ENCODE data around the gene FANCL. TPM values are rescaled to one million over a fixed set of nuclear protein-coding genes. Genes with fewer than 3 reads are reported as not detected.

The FANCL gene
- total RNA-seq, 6 experiments from 2014 or later, result 6.8 to 22.3 (median 15.3) TPM

DNA sequence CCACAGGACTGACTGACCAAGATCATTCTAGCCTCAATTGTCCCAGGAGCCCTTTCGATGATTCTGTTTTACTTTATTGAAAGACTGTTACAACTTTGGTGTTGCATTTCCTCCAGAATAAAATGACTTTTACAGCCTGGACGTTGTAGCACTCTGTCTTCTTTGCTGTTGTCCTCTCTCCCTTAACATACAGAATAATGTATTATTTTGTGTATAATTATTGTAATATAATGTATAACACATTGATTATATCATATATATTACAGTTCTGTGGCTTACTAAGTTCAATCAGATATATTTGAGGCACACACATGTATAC is 380 bp upstream of the FANCL start:
- Histone ChIP-seq H3K27ac (peak overlapping the region; percentile 90 to 91 (median 91)), H3K4me3 (peak overlapping the region; percentile 91 to 98 (median 92)), H3K9me3 (no peaks in the 10 kb centered on the region), H3K36me3 (no peaks in the 10 kb centered on the region), H3K27me3 (no peaks in the 10 kb centered on the region), H3K4me1 (peaks cover 0 to 16% (median 5%) of the 10 kb centered on the region in 4 donors)
- DNase-seq (no peak), ATAC-seq (no peak)
- TF ChIP-seq, protein P1, sequence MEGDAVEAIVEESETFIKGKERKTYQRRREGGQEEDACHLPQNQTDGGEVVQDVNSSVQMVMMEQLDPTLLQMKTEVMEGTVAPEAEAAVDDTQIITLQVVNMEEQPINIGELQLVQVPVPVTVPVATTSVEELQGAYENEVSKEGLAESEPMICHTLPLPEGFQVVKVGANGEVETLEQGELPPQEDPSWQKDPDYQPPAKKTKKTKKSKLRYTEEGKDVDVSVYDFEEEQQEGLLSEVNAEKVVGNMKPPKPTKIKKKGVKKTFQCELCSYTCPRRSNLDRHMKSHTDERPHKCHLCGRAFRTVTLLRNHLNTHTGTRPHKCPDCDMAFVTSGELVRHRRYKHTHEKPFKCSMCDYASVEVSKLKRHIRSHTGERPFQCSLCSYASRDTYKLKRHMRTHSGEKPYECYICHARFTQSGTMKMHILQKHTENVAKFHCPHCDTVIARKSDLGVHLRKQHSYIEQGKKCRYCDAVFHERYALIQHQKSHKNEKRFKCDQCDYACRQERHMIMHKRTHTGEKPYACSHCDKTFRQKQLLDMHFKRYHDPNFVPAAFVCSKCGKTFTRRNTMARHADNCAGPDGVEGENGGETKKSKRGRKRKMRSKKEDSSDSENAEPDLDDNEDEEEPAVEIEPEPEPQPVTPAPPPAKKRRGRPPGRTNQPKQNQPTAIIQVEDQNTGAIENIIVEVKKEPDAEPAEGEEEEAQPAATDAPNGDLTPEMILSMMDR (IDR thresholded peaks at IDR 0.05), result no peak
- TF ChIP-seq POLR2A (IDR thresholded peaks at IDR 0.05), result no peak
- 0% methylated on average over 1 of the region's 2 CpGs for WGBS (ENCODE audit: insufficient coverage, low coverage, low lambda C conversion rate, missing lambda C conversion rate)
- intact Hi-C loops (cut with DNase I), result no loop called here

DNA sequence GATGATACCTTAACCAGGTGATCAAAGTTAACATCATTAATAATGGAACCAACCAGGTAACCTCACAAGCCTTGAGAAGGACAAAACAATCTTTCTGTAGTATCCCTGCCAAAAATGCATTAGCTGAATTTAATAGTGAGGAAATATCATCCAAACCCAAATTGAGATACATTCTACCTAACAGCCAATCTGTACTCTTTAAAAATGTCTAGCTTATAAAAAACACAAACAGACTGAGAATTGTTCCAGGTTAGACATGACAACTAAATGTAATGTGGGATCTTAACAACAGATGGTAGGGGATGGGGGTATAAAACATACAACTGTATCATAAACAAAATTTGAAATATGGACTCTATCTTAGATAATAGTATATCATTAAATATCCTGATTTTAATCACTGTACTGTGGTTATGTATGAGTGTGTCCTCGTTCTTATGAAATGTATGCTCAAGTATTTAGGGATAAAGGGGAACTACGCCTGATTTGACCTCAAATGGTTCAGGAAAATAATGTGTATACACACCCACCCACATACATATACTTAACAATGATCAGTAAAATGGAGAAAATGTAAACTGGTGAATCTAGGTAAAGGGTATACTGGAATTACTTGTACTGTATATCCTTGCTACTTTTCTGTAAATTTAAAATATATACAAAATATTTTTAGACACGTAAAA is 1.7 kb downstream of the FANCL start:
- ATAC-seq, result no peak
- intact Hi-C loops (cut with DNase I), result no loop called here
- no peak overlapping the region for H3K4me3 ChIP-seq

DNA sequence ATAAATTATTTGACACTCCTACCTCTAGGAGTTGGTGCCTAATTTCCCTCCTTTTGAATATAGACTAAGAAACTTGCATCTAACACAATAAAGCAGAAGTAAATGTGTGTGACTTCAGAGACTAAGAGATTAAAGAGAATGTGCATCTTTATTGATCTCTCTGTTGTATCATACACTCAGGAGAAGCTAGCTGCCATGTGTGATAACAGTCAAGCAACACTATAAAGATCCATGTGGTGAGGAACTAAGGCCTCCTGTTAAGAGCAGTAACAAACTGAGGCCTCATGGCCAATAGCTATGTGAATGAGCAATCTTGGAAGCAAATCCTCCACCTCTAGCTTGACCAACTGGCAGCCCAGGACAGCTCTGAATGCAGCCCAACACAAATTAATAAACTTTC is 3.4 kb downstream of the FANCL start:
- intact Hi-C loops (cut with DNase I), result no loop called here
- H3K27ac ChIP-seq, result no peak overlapping the region
- H3K36me3 ChIP-seq, result no peaks in the 10 kb centered on the region
- no peak overlapping the region for H3K4me3 ChIP-seq
- no peaks in the 10 kb centered on the region for H3K9me3 ChIP-seq
- H3K4me1 ChIP-seq, result peaks cover 0 to 27% (median 5%) of the 10 kb centered on the region in 4 donors
- no peak for DNase-seq
- ATAC-seq, result no peak
- TF ChIP-seq, protein P1 (IDR thresholded peaks at IDR 0.05), result no peak
- no peak for TF ChIP-seq POLR2A (IDR thresholded peaks at IDR 0.05)
- no peaks in the 10 kb centered on the region for H3K27me3 ChIP-seq

More for the DNA sequence above, 1.7 kb downstream of the FANCL start:
- no peak for DNase-seq
- TF ChIP-seq, protein P1 (IDR thresholded peaks at IDR 0.05), result no peak
- no peak for TF ChIP-seq POLR2A (IDR thresholded peaks at IDR 0.05)
- H3K4me1 ChIP-seq, result peaks cover 0 to 16% (median 5%) of the 10 kb centered on the region in 4 donors
- no peak overlapping the region for H3K27ac ChIP-seq
- 73% methylated on average over 3 of the region's 3 CpGs for WGBS (ENCODE audit: insufficient coverage, low coverage, low lambda C conversion rate, missing lambda C conversion rate)
- no peaks in the 10 kb centered on the region for H3K9me3 ChIP-seq
- no peaks in the 10 kb centered on the region for H3K36me3 ChIP-seq
- no peaks in the 10 kb centered on the region for H3K27me3 ChIP-seq

DNA sequence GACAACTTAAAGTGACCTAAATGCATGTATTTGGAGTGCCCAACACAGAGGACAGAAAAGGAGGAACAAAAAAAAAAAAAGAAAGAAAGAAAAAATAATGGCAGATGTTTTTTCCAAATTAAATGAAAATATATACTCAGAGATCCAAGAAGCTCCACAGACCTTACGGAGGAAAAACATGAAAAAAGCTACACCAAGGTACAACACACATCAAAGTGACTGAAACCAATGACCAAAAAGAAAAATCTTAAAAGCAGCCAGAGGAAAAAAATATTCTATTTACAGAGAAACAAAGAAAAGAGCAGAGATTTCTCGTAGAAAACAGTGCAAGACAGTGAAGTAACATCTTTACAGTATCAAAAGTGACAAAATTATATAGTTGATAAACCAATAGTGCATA is 5.1 kb downstream of the FANCL start:
- Histone ChIP-seq H3K9me3 (no peaks in the 10 kb centered on the region), H3K27me3 (no peaks in the 10 kb centered on the region), H3K36me3 (no peaks in the 10 kb centered on the region), H3K4me3 (no peak overlapping the region), H3K27ac (no peak overlapping the region), H3K4me1 (peaks cover 0 to 31% (median 11%) of the 10 kb centered on the region in 4 donors)
- ATAC-seq, result no peak
- intact Hi-C loops (cut with DNase I), result no loop called here
- no peak for DNase-seq
- whole genome bisulfite sequencing (ENCODE audit: insufficient coverage, low coverage, low lambda C conversion rate, missing lambda C conversion rate), result 100% methylated on average over 2 of the region's 2 CpGs
- no peak for TF ChIP-seq POLR2A (IDR thresholded peaks at IDR 0.05)
- TF ChIP-seq, protein P1 (IDR thresholded peaks at IDR 0.05), result no peak

Measured in right lobe of liver (tissue), 6 donors.